Body of pancreas (tissue), 4 donors: ENCODE results near the gene COL7A1. TPM values are rescaled to one million over a fixed set of nuclear protein-coding genes. Genes with fewer than 3 reads are reported as not detected.

Source experiments
- ATAC-seq: fragments of 150-250 bp; one replicate; pipeline ENCODE4 v1.9.1; 2016
- DNase-seq, 4 donors: peaks; one replicate each; pipeline ENCODE4 v3.0.0-alpha.2; 2019
- H3K27ac ChIP-seq, 4 donors: fragments of 200-600 bp; sonication (generic); 1 replicate in 3 of 4; 2 replicates in 1 of 4; pipeline versions ENCODE4 v1.5.1 to v1.6.1; 2016 to 2019; ENCODE audit warnings: mild to moderate bottlenecking in 1 of 4, mixed read lengths in 1 of 4, moderate library complexity in 1 of 4
- H3K27me3 ChIP-seq, 2 donors: fragments of 200-600 bp; sonication (generic); one replicate each; pipeline ENCODE4 v1.6.0; 2016; ENCODE audit warnings: mild to moderate bottlenecking in 1 of 2
- H3K36me3 ChIP-seq, 2 donors: fragments of 200-600 bp; sonication (generic); replicated peaks in 1 of 2; 2 replicates each; pipeline ENCODE4 v1.5.1; 2016; ENCODE audit warnings: low read depth in 2 of 2; ENCODE audit not compliant: insufficient read depth in 1 of 2
- H3K4me1 ChIP-seq: fragments of 200-600 bp; sonication (generic); one replicate; pipeline ENCODE4 v1.6.0; 2016
- H3K4me3 ChIP-seq, 2 donors: fragments of 200-600 bp; sonication (generic); 1 replicate in 1 of 2; 2 replicates in 1 of 2; pipeline ENCODE4 v1.5.1; 2016 to 2019
- H3K9me3 ChIP-seq, 3 donors: fragments of 200-600 bp; sonication (generic); 1 replicate in 2 of 3; 2 replicates in 1 of 3; pipeline ENCODE4 v1.5.1; 2016
- CTCF ChIP-seq, 7 experiments: fragments of 450-650 bp in 4 of 7; fragments of 200-600 bp in 3 of 7; sonication (generic) in 3 of 7; IDR thresholded peaks; one replicate each; pipeline ENCODE4 v1.5.1; 2016 to 2019; ENCODE audit warnings: antibody characterized with exemption in 7 of 7
- POLR2A ChIP-seq, 3 donors: fragments of 450-650 bp; IDR thresholded peaks; one replicate each; pipeline ENCODE4 v1.6.1; 2016; ENCODE audit warnings: antibody characterized with exemption in 3 of 3, mild to moderate bottlenecking in 2 of 3
- WGBS, 2 donors: methylation state at CpG; one replicate each; pipeline ENCODE4 v1.1.5; 2017; 5-methylcytosine and 5-hydroxymethylcytosine counted together
- intact Hi-C: fragments of 100-400 bp; cut with DNase I; formaldehyde crosslinking; loops from one replicate; pipeline ENCODE4 v1.15.1; 2023
- total RNA-seq, 2 donors: library from RNA; depleted of rRNA; stranded (reverse); fragments of >200 nt; gene quantifications; one replicate each; pipeline ENCODE4 v1.1.0, GENCODE V29; 2016

Gene COL7A1
- total RNA-seq, 2 donors from 2014 or later, result 0.52 to 2.3 TPM

- Histone ChIP-seq H3K4me1 (peaks cover 16% of the 10 kb centered on the region), H3K36me3 (no peaks in the 10 kb centered on the region), H3K27me3 (no peaks in the 10 kb centered on the region), H3K27ac (no peak overlapping the region), H3K9me3 (peaks cover 0 to 5% (median 0%) of the 10 kb centered on the region in 3 donors), H3K4me3 (no peak overlapping the region)
- intact Hi-C loops, result no loop called here
- ATAC-seq (no peak), DNase-seq (no peak)
- TF ChIP-seq CTCF (IDR thresholded peaks at IDR 0.05), result no peak
- TF ChIP-seq POLR2A (IDR thresholded peaks at IDR 0.05), result no peak
- WGBS, 2 donors, result 43 to 55% methylated on average over 1 of the region's 1 CpG
These were observed 17.2 kb upstream of the COL7A1 start for GRCh38 chr3:48612309-48612708.

DNA sequence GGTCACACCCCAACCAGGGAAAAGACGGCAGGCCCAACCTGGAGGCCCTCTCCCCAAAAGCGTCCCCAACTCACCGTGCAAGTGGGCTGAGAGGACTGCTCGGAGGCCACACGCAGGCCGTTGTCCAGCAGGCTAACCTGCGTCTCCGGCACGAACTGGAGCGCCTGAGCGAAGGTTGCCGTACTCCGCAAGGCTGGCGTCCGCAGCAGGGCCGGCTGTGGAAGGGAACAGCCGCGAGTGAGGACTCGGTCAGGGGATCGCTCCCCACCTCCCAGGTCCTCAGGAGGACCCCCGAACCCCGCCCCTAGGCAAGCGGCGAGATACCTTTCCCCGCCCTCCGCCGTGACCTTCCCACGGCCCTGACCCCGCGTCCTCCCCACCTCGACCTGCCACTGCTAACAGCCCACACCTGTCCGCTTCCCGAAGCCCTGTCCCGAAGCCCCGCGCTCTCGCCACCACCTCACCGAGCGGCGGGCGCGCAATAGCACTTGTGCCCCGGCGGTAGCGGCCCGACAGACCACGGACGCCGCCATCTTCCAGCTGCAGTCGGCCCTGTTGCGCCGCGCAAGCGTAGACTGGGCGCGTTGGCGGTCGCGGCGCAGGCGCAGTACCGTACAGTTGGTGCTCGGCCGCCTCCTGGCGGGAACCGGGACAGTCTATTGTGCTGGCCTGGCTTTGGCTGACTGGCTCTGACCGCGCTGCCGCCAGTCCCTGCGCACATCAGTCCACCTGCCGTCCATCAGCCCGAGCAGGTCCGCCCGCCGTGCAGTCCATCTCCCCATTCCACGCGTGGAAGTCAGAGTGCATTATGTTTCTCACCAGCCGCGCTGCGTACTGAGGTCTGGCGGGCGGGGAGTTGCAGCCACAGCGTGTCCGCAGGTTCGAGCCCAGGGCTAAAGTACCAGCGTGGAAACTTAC lies 14.2 kb upstream of the COL7A1 start, which contains the start of gene UQCRC1:
Gene UQCRC1, minus strand, starts transcription at position 559 of the 918 bp plus-strand sequence. Its CDS starts 26 bp downstream, at position 533.
- WGBS, 2 donors, result 1 to 3% methylated on average over 11 to 85 of the region's 86 CpGs
- DNase-seq, result peak; percentile 93 to 95 (median 94)
- Histone ChIP-seq H3K27ac (peak within 1 kb of the TSS; percentile 20 to 86 (median 82)), H3K4me1 (peaks cover 16% of the 10 kb centered on the region), H3K9me3 (no peaks in the 10 kb centered on the region), H3K27me3 (no peaks in the 10 kb centered on the region), H3K4me3 (peak within 1 kb of the TSS; percentile 67 to 99), H3K36me3 (peaks cover 6 to 10% of the 10 kb centered on the region in 2 donors)
- intact Hi-C loops, result no loop called here
- peak; percentile 100 for ATAC-seq
- TF ChIP-seq POLR2A (IDR thresholded peaks at IDR 0.05) (peak; percentile 63 to 89 (median 84)), CTCF (IDR thresholded peaks at IDR 0.05) (peak; percentile 50 to 96 (median 88))

DNA sequence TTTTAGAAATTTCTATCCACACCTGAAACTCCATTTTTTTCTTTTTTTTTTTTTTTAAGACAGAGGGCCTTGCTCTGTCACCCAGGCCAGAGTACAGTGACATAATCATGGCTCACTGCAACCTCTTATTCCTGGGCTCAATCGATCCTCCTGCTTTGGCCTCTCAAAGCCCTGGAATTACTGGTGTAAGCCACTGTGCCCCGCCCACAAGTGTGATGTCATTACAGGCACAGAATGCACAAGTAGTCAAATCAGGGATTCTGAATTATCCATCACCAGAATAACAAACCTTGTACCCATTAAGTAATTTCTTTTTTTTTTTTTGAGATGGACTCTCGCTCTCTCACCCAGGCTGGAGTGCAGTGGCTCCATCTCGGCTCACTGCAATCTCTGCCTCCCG lies 12.4 kb upstream of the COL7A1 start:
- 85 to 96% methylated on average over 5 of the region's 5 CpGs for WGBS, 2 donors
- H3K4me3 ChIP-seq, result no peak overlapping the region
- ATAC-seq (no peak), DNase-seq (peak in 1 of 4 donors; percentile 23)
- H3K27ac ChIP-seq, result no peak overlapping the region
- H3K4me1 ChIP-seq, result peaks cover 16% of the 10 kb centered on the region
- TF ChIP-seq CTCF (IDR thresholded peaks at IDR 0.05) (no peak), POLR2A (IDR thresholded peaks at IDR 0.05) (no peak)
- no peaks in the 10 kb centered on the region for H3K9me3 ChIP-seq
- intact Hi-C loops, result no loop called here
- no peaks in the 10 kb centered on the region for H3K27me3 ChIP-seq
- H3K36me3 ChIP-seq, result peaks cover 10 to 26% of the 10 kb centered on the region in 2 donors

DNA sequence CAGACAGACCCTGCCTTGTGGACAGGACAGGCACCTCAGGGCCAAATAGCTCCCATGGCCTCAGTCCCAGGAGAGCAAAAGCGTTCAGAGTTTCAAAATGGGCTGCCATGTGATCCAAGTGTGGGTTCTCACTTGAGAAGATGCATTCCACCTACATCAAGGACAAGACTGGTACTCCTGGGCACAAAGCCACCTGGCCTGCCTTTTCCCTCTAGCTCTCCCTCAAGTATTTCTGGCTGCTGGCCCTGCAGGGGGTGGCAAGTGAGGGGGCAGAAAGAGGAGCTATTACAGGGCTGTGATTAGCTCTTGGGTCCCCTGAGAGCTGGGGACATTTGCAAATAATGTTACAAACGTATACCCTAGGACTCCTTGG lies 6.5 kb upstream of the COL7A1 start:
- Histone ChIP-seq H3K9me3 (no peaks in the 10 kb centered on the region), H3K4me1 (no peaks in the 10 kb centered on the region), H3K36me3 (peaks cover 24 to 58% of the 10 kb centered on the region in 2 donors), H3K27me3 (no peaks in the 10 kb centered on the region), H3K27ac (no peak overlapping the region), H3K4me3 (no peak overlapping the region)
- ATAC-seq (no peak), DNase-seq (no peak)
- intact Hi-C loops, result no loop called here
- TF ChIP-seq CTCF (IDR thresholded peaks at IDR 0.05) (no peak), POLR2A (IDR thresholded peaks at IDR 0.05) (no peak)
- WGBS, 2 donors, result 77 to 86% methylated on average over 1 to 2 of the region's 2 CpGs
